NCI-H2227 (cell line): ENCODE results near the gene NRCAM.
"Not testable (repeated sequence)": the region's sequence is repeated elsewhere in the genome, so short reads cannot be mapped to it uniquely, and the experiment has no call there.

Source experiments
- DNase-seq: peaks from one replicate; lab custom pipeline; 2025; ENCODE audit not compliant: unreplicated experiment; lab: John Stamatoyannopoulos, UW

Gene NRCAM

GRCh38 chr7:108455998-108456677 lies at the start of gene NRCAM:
Gene NRCAM (minus strand): TSS chr7:108456436. CDS start chr7:108240064, 216,372 bp downstream.
- DNase-seq, result peak; percentile 97

- not testable (repeated sequence) for DNase-seq
Measured at GRCh38 chr7:108504576-108504975, 48.3 kb upstream of the NRCAM start.

GRCh38 chr7:108503112-108504026 lies 47.1 kb upstream of the NRCAM start:
- DNase-seq, result no peak

- no peak for DNase-seq
Measured at GRCh38 chr7:108499566-108499965, 43.3 kb upstream of the NRCAM start.

- no peak for DNase-seq
Measured at GRCh38 chr7:108498481-108498880, 42.2 kb upstream of the NRCAM start.

GRCh38 chr7:108497082-108497725 lies 41.0 kb upstream of the NRCAM start:
- peak; percentile 78 for DNase-seq

- no peak for DNase-seq
Measured at GRCh38 chr7:108492742-108493141, 36.5 kb upstream of the NRCAM start.

- no peak for DNase-seq
Measured at GRCh38 chr7:108488768-108489538, 32.7 kb upstream of the NRCAM start.

- no peak for DNase-seq
Measured at GRCh38 chr7:108487646-108488045, 31.4 kb upstream of the NRCAM start.

- no peak for DNase-seq
Measured at GRCh38 chr7:108486291-108486966, 30.2 kb upstream of the NRCAM start.

- no peak for DNase-seq
Measured at GRCh38 chr7:108484137-108484536, 27.9 kb upstream of the NRCAM start.

GRCh38 chr7:108480311-108480710 lies 24.1 kb upstream of the NRCAM start:
- DNase-seq, result no peak

- DNase-seq, result no peak
Measured at GRCh38 chr7:108479751-108480150, 23.5 kb upstream of the NRCAM start.

- DNase-seq, result no peak
Measured at GRCh38 chr7:108479118-108479517, 22.9 kb upstream of the NRCAM start.

GRCh38 chr7:108468246-108468645 lies 12.0 kb upstream of the NRCAM start:
- DNase-seq, result peak; percentile 32

GRCh38 chr7:108467391-108467790 lies 11.2 kb upstream of the NRCAM start:
- DNase-seq, result no peak

GRCh38 chr7:108466322-108466721 lies 10.1 kb upstream of the NRCAM start:
- not testable (repeated sequence) for DNase-seq

GRCh38 chr7:108464743-108465142 lies 8.5 kb upstream of the NRCAM start:
- no peak for DNase-seq

- no peak for DNase-seq
Measured at GRCh38 chr7:108463613-108464012, 7.4 kb upstream of the NRCAM start.

GRCh38 chr7:108461840-108462239 lies 5.6 kb upstream of the NRCAM start:
- peak; percentile 50 for DNase-seq
